Stimulated activated CD8-positive, alpha-beta memory T cell treated with anti-CD3 and anti-CD28 coated beads, Interleukin-12 subunit alpha, Interleukin-12 subunit beta, amount 100 ng/mL, for 4 hours (primary cell): ENCODE results near the gene FGF18.

Source experiments
- DNase-seq: peaks from one replicate; pipeline ENCODE4 v3.0.0-alpha.2; 2020; ENCODE audit warnings: low read depth

FGF18 gene

GRCh38 chr5:171498166-171498565 lies 78.7 kb downstream of the FGF18 start:
- DNase-seq: no peak

DNA sequence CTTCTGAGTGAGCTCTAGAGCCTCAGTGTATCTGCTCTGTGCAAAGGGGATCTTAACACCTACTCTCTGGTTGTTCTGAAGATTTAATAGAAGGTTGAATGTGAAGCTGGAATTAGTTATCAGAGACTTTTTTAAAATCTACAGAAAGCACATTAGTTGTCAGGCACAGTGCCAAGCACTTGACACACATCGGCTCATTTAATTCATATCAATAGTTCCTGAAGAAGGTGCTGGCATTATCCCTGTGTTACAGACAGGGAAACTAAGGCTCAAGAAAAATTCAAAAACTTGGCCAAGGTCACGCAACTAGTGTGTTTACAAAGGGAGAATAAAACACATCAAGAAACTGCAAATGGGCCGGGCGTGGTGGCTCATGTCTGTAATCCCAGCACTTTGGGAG lies 80.2 kb downstream of the FGF18 start:
- DNase-seq: no peak

DNA sequence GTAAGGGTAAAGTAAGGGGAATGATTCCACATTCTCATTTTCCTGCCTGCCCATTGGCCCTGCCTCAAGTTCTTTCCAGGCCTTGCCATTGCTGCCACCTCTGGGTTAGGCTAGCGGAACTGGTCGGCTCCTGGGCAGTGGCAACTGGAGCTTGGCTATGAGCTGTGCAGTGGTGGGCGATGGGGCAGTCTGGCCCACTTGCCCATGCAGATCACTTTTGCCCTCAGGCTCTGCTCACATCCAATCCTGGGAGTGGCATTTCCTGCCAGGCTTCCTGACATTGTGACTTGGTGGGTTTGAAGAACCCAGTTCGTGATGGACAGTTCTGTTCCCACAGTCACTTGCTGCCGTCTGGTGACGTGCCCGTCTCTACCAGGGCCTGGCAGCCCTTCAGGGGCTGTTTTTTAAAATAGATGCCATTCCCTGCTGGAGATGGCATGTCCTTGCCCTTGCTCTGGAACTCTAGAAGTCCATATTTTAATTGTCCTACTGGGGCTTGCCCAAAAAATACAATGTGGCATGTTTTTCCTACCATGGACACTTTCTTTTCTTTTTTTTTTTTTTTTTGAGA lies 86.1 kb downstream of the FGF18 start:
- no peak for DNase-seq

- no peak for DNase-seq
Observed at GRCh38 chr5:171506951-171507350, 87.5 kb downstream of the FGF18 start.
